Measurements from ENCODE around the gene ECSIT. TPM values are rescaled to one million over a fixed set of nuclear protein-coding genes. Genes with fewer than 3 reads are reported as not detected.

ECSIT gene
- total RNA-seq, 2 experiments from 2014 or later, result 37.2 to 44.6 TPM

Small RNAs within 50 kb of the gene (microRNA-seq; reads per million reads assigned to microRNA genes)
- 4.6 reads per million, percentile 12 among the genes with 10 or more reads in this experiment for gene MIR7974 (ENCODE audit: borderline replicate concordance)

Other genes starting within 250 kb of the ECSIT start
- gene TSPAN16, start 233.0 kb downstream of the ECSIT start, total RNA-seq, result not detected
- 1 to 10 TPM; 7.5 to 8.9 TPM for gene RAB3D, start 189.5 kb downstream of the ECSIT start, total RNA-seq
- gene TMEM205, start 182.9 kb downstream of the ECSIT start, total RNA-seq, result 10 to 100 TPM; 28.0 to 32.6 TPM
- gene CCDC159, start 182.6 kb downstream of the ECSIT start, total RNA-seq, result 10 to 100 TPM; 15.3 to 18.0 TPM
- gene PLPPR2, start 173.7 kb downstream of the ECSIT start, total RNA-seq, result 1 to 10 TPM; 2.1 to 2.2 TPM
- 1 to 10 TPM; 1.5 to 1.7 TPM for gene SWSAP1, start 154.5 kb downstream of the ECSIT start, total RNA-seq
- 1 to 10 TPM; 8.0 to 8.4 TPM for gene EPOR, start 144.8 kb downstream of the ECSIT start, total RNA-seq
- gene RGL3, start 109.8 kb downstream of the ECSIT start, total RNA-seq, result not detected
- under 1 TPM; 0.16 to 0.25 TPM for gene ODAD3, start 94.0 kb downstream of the ECSIT start, total RNA-seq
- gene PRKCSH, start 93.5 kb downstream of the ECSIT start, total RNA-seq, result 100 to 1,000 TPM; 225 to 269 TPM
- under 1 TPM in 1 of 2 experiments, not detected in 1; 0.09 TPM for gene ELAVL3, start 48.1 kb downstream of the ECSIT start, total RNA-seq
- gene ZNF653, start 23.3 kb downstream of the ECSIT start, total RNA-seq, result 10 to 100 TPM; 13.1 to 16.6 TPM
- gene CNN1, start 9.7 kb upstream of the ECSIT start, total RNA-seq, result not detected
- 10 to 100 TPM; 48.0 to 53.7 TPM for gene ELOF1, start 30.1 kb upstream of the ECSIT start, total RNA-seq
- gene ACP5, start 48.5 kb upstream of the ECSIT start, total RNA-seq, result 10 to 100 TPM; 10.3 to 12.4 TPM
- 1 to 10 TPM; 6.4 to 6.7 TPM for gene ZNF627, start 68.3 kb upstream of the ECSIT start, total RNA-seq
- gene ZNF823, start 209.8 kb upstream of the ECSIT start, total RNA-seq, result 1 to 10 TPM; 2.9 to 3.0 TPM
- 1 to 10 TPM; 4.3 to 5.0 TPM for gene ZNF441, start 237.9 kb upstream of the ECSIT start, total RNA-seq